Fibroblast of lung (primary cell): ENCODE data around the gene LEO1. TPM values are rescaled to one million over a fixed set of nuclear protein-coding genes. Genes with fewer than 3 reads are reported as not detected.

Experiments used
- DNase-seq, 2 donors: peaks; one replicate each; pipeline versions ENCODE4 v3.0.0 to v3.0.0-alpha.2; 2010; ENCODE audit warnings: low read depth in 2 of 2
- H2AFZ ChIP-seq: 2 replicates; pipeline ENCODE4 v1.5.1; 2012; ENCODE audit warnings: low read length, control low read depth, inconsistent platforms
- H3K27ac ChIP-seq: 2 replicates; pipeline ENCODE4 v1.5.1; 2011; ENCODE audit warnings: low read length, control low read depth; ENCODE audit not compliant: insufficient read depth
- H3K27me3 ChIP-seq: 2 replicates; pipeline ENCODE4 v1.5.1; 2011; ENCODE audit warnings: mild to moderate bottlenecking, low read length; ENCODE audit not compliant: control insufficient read depth, insufficient read depth
- H3K36me3 ChIP-seq: 2 replicates; pipeline ENCODE4 v1.5.1; 2011; ENCODE audit warnings: low read length; ENCODE audit not compliant: control insufficient read depth, insufficient read depth
- H3K4me1 ChIP-seq: 2 replicates; pipeline ENCODE4 v1.5.1; 2011; ENCODE audit warnings: low read length; ENCODE audit not compliant: control insufficient read depth, insufficient read depth; ENCODE audit errors: extremely low read depth
- H3K4me2 ChIP-seq: 2 replicates; pipeline ENCODE4 v1.5.1; 2011; ENCODE audit warnings: low read length, control low read depth; ENCODE audit not compliant: insufficient read depth; ENCODE audit errors: extremely low read depth
- H3K4me3 ChIP-seq, 4 experiments: fragments of 200-600 bp in 1 of 4; sonication (generic) in 1 of 4; replicated peaks in 1 of 4; 2 replicates each; pipeline ENCODE4 v1.5.1; 2011 to 2016; ENCODE audit warnings: low read length in 4 of 4, low read depth in 3 of 4, mild to moderate bottlenecking in 3 of 4, control low read depth in 2 of 4, inconsistent platforms in 1 of 4, mixed read lengths in 1 of 4; ENCODE audit not compliant: insufficient read depth in 1 of 4; ENCODE audit errors: control extremely low read depth in 1 of 4
- H3K79me2 ChIP-seq: 2 replicates; pipeline ENCODE4 v1.5.1; 2012; ENCODE audit warnings: mild to moderate bottlenecking, low read length, inconsistent platforms; ENCODE audit not compliant: control insufficient read depth, insufficient read depth
- H3K9ac ChIP-seq: 2 replicates; pipeline ENCODE4 v1.5.1; 2011; ENCODE audit warnings: mild to moderate bottlenecking, low read length, control low read depth; ENCODE audit not compliant: insufficient read depth
- H3K9me3 ChIP-seq: 2 replicates; pipeline ENCODE4 v1.5.1; 2012; ENCODE audit warnings: low read depth, low read length; ENCODE audit not compliant: control insufficient read depth, insufficient read depth
- H4K20me1 ChIP-seq: 2 replicates; pipeline ENCODE4 v1.5.1; 2011; ENCODE audit warnings: low read length; ENCODE audit not compliant: control insufficient read depth, insufficient read depth; ENCODE audit errors: extremely low read depth
- EZH2 ChIP-seq: IDR thresholded peaks from 2 replicates; pipeline ENCODE4 v1.5.1; 2012; ENCODE audit warnings: low read length, control low read depth, mild to moderate bottlenecking; ENCODE audit errors: missing control alignments
- polyA plus RNA-seq, 2 donors: library from polyadenylated mRNA; depleted of rRNA in 1 of 2; stranded (reverse) in 1 of 2; unstranded in 1 of 2; fragments of >200 nt; gene quantifications; 2 replicates each; pipeline ENCODE4 v1.2.1, GENCODE V29; 2011 to 2012; ENCODE audit warnings: missing spikeins in 1 of 2
- total RNA-seq: library from RNA; depleted of rRNA; stranded (reverse); fragments of >200 nt; gene quantifications from 2 replicates; pipeline ENCODE4 v1.2.1, GENCODE V29; 2014
- TF ChIP-seq, protein P1 (sequence below), 2 donors: IDR thresholded peaks in 1 of 2; conservative IDR thresholded peaks in 1 of 2; 1 replicate in 1 of 2; 2 replicates in 1 of 2; pipeline ENCODE4 v1.5.1; 2011 to 2012; ENCODE audit warnings: low read length in 2 of 2, control low read depth in 1 of 2, inconsistent platforms in 1 of 2, low read depth in 1 of 2, mild to moderate bottlenecking in 1 of 2

The LEO1 gene
- total and polyA plus RNA-seq, 2 donors (not counting 1 experiment from before 2014, with no cell fraction given): 12.9 to 21.3 TPM

DNA sequence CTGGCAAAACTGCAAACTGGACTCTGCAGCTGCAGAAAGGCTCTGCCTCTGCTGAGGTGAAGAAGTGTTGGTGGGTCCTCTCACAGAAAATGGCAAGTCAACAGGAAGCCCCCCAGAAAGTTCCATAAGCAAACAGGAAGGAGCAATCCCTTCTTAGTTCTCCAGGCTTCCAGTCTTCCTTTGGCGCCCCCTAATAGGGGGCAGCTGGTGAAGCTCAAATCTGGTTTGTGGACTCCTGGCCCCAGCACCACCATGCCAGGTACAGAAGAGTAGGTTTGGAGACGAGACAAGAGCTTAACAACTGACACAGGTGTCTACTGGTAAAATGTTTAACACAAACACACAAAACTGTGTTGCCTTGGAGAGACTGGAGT lies 35.5 kb downstream of the LEO1 start:
- DNase-seq: no peak
- no peaks in the 10 kb centered on the region for H3K79me2 ChIP-seq
- H3K27me3 ChIP-seq: no peaks in the 10 kb centered on the region
- no peak overlapping the region for H2AFZ ChIP-seq
- H3K4me1 ChIP-seq: no peaks in the 10 kb centered on the region
- H3K9ac ChIP-seq: no peak overlapping the region
- no peak overlapping the region for H3K4me2 ChIP-seq
- H4K20me1 ChIP-seq: no peaks in the 10 kb centered on the region
- H3K36me3 ChIP-seq: peaks cover 1% of the 10 kb centered on the region
- no peak overlapping the region for H3K4me3 ChIP-seq
- H3K9me3 ChIP-seq: no peaks in the 10 kb centered on the region
- TF ChIP-seq, protein P1, sequence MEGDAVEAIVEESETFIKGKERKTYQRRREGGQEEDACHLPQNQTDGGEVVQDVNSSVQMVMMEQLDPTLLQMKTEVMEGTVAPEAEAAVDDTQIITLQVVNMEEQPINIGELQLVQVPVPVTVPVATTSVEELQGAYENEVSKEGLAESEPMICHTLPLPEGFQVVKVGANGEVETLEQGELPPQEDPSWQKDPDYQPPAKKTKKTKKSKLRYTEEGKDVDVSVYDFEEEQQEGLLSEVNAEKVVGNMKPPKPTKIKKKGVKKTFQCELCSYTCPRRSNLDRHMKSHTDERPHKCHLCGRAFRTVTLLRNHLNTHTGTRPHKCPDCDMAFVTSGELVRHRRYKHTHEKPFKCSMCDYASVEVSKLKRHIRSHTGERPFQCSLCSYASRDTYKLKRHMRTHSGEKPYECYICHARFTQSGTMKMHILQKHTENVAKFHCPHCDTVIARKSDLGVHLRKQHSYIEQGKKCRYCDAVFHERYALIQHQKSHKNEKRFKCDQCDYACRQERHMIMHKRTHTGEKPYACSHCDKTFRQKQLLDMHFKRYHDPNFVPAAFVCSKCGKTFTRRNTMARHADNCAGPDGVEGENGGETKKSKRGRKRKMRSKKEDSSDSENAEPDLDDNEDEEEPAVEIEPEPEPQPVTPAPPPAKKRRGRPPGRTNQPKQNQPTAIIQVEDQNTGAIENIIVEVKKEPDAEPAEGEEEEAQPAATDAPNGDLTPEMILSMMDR (conservative IDR thresholded peaks at IDR 0.05 in 1 of 2, IDR thresholded peaks at IDR 0.05 in 1 of 2; ENCODE audit: low read depth in 1 of 2, low read length in 2 of 2): no peak
- TF ChIP-seq EZH2: no peak
- H3K27ac ChIP-seq: no peak overlapping the region

DNA sequence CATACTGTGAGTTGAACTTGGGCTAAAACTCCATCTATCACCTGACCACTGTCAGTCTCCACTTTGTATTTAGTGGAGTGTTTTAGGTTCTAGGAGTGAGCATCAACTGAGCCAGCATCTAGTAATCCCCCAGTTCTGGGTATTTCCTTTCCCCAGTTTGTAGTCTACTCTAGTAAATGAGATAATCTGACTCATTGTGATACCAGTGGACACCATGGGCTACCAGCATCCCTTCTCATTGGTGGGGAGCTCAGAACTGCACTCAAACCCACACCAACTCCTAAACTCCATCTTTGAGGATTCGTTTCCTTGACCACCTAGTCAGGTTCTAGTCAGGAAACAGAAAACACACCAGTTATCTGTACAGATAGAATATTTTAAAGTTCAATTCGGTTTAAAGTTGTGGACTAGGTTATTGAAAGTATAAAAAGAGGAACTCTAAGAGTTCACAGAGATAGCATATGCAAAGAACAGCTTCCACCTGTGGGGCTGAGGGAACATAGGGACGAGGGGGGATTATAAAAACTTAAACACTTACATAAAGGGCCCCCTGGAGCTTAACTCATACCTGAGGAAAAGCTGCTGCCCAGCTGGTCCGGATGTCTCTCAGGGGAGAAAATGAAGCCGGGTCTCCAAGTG lies 36.0 kb downstream of the LEO1 start:
- no peak for DNase-seq

DNA sequence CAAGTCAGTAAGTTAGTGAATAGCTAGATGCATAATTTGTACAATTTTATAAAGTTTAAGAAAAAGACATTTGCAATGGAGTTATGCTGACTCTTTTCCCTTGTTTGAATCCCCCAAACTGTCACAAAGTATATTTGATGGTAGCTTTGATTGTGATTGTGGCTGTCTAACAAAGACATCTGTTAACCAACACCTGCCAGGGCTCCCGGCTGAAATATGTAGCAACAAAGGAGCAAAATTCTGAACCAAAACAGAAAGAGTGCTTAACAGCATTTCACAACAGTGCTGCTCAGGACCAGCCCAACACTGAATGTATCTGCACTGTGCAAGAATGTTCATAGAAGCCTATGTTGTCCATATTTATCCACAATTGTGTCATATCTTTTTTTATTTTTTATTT lies 39.4 kb downstream of the LEO1 start:
- TF ChIP-seq EZH2: no peak
- TF ChIP-seq, protein P1 (conservative IDR thresholded peaks at IDR 0.05 in 1 of 2, IDR thresholded peaks at IDR 0.05 in 1 of 2; ENCODE audit: low read depth in 1 of 2, low read length in 2 of 2): no peak
- no peak for DNase-seq
- no peak overlapping the region for H3K9ac ChIP-seq

More for the DNA sequence above, 36.0 kb downstream of the LEO1 start:
- Histone ChIP-seq H3K9me3 (no peaks in the 10 kb centered on the region), H3K9ac (no peak overlapping the region), H4K20me1 (no peaks in the 10 kb centered on the region), H3K27ac (no peak overlapping the region), H3K4me2 (no peak overlapping the region), H2AFZ (no peak overlapping the region), H3K4me3 (no peak overlapping the region), H3K4me1 (no peaks in the 10 kb centered on the region), H3K36me3 (peaks cover 1% of the 10 kb centered on the region), H3K27me3 (no peaks in the 10 kb centered on the region), H3K79me2 (no peaks in the 10 kb centered on the region)
- TF ChIP-seq EZH2: no peak
- TF ChIP-seq, protein P1 (conservative IDR thresholded peaks at IDR 0.05 in 1 of 2, IDR thresholded peaks at IDR 0.05 in 1 of 2; ENCODE audit: low read depth in 1 of 2, low read length in 2 of 2): no peak

More for the DNA sequence above, 39.4 kb downstream of the LEO1 start:
- Histone ChIP-seq H3K79me2 (no peaks in the 10 kb centered on the region), H3K4me3 (no peak overlapping the region), H3K27me3 (no peaks in the 10 kb centered on the region), H4K20me1 (no peaks in the 10 kb centered on the region), H3K27ac (no peak overlapping the region), H3K36me3 (no peaks in the 10 kb centered on the region), H3K4me1 (no peaks in the 10 kb centered on the region), H3K4me2 (no peak overlapping the region), H3K9me3 (no peaks in the 10 kb centered on the region), H2AFZ (no peak overlapping the region)
